Mesenchymal stem cell (in vitro differentiated cells and primary cell): ENCODE data around the gene ZNF691.

ENCODE experiments used
- DNase-seq: peaks from one replicate; pipeline ENCODE4 v3.0.0-alpha.2; 2013
- H2AFZ ChIP-seq: one replicate; pipeline ENCODE4 v1.6.1; 2013; ENCODE audit warnings: low read depth, mild to moderate bottlenecking, control low read depth, inconsistent platforms, low read length, moderate library complexity
- H2AK5ac ChIP-seq: 2 replicates; pipeline ENCODE4 v1.6.1; 2013; ENCODE audit warnings: low read length, moderate library complexity, mild to moderate bottlenecking, inconsistent platforms; ENCODE audit not compliant: severe bottlenecking
- H2BK120ac ChIP-seq: one replicate; pipeline ENCODE4 v1.6.1; 2013; ENCODE audit warnings: low read depth, mild to moderate bottlenecking, inconsistent platforms, low read length, moderate library complexity
- H2BK12ac ChIP-seq, 2 experiments: one replicate each; pipeline ENCODE4 v1.6.1; 2013; ENCODE audit warnings: inconsistent platforms in 2 of 2, low read length in 2 of 2, mild to moderate bottlenecking in 2 of 2, moderate library complexity in 2 of 2, control low read depth in 1 of 2
- H2BK15ac ChIP-seq: one replicate; pipeline ENCODE4 v1.6.1; 2013; ENCODE audit warnings: mild to moderate bottlenecking, low read depth, inconsistent platforms; ENCODE audit not compliant: poor library complexity, severe bottlenecking
- H2BK5ac ChIP-seq: 2 replicates; pipeline ENCODE4 v1.6.1; 2013; ENCODE audit warnings: low read depth, mild to moderate bottlenecking, low read length, control low read depth, inconsistent platforms; ENCODE audit not compliant: poor library complexity, severe bottlenecking
- H3K14ac ChIP-seq, 2 experiments: one replicate each; pipeline ENCODE4 v1.6.1; 2013; ENCODE audit warnings: inconsistent platforms in 2 of 2, low read length in 2 of 2, control low read depth in 1 of 2, mild to moderate bottlenecking in 1 of 2, moderate library complexity in 1 of 2
- H3K18ac ChIP-seq, 2 experiments: one replicate each; pipeline ENCODE4 v1.6.1; 2013; ENCODE audit warnings: inconsistent platforms in 2 of 2, low read length in 2 of 2, control low read depth in 1 of 2, low read depth in 1 of 2, mild to moderate bottlenecking in 1 of 2
- H3K23ac ChIP-seq, 2 experiments: one replicate each; pipeline ENCODE4 v1.6.1; 2013; ENCODE audit warnings: inconsistent platforms in 2 of 2, low read length in 2 of 2, mild to moderate bottlenecking in 2 of 2, moderate library complexity in 2 of 2, control low read depth in 1 of 2
- H3K27ac ChIP-seq: 2 replicates; pipeline ENCODE4 v1.5.1; 2013; ENCODE audit warnings: mild to moderate bottlenecking, moderate library complexity, low read length, control low read depth, inconsistent platforms; ENCODE audit not compliant: poor library complexity, severe bottlenecking
- H3K27me3 ChIP-seq, 2 experiments: 2 replicates each; pipeline versions ENCODE4 v1.6.1 to v1.7.0; 2013; ENCODE audit warnings: low read length in 2 of 2, mild to moderate bottlenecking in 2 of 2, moderate library complexity in 2 of 2, control low read depth in 1 of 2, inconsistent platforms in 1 of 2; ENCODE audit not compliant: control insufficient read depth in 1 of 2, insufficient read depth in 1 of 2
- H3K36me3 ChIP-seq, 2 experiments: 2 replicates each; pipeline versions ENCODE4 v1.6.1 to v1.7.0; 2013; ENCODE audit warnings: low read length in 2 of 2, control low read depth in 1 of 2, inconsistent platforms in 1 of 2, low read depth in 1 of 2, mild to moderate bottlenecking in 1 of 2; ENCODE audit not compliant: insufficient read depth in 2 of 2, control insufficient read depth in 1 of 2
- H3K4ac ChIP-seq, 2 experiments: one replicate each; pipeline ENCODE4 v1.6.1; 2013; ENCODE audit warnings: inconsistent platforms in 2 of 2, low read length in 2 of 2, mild to moderate bottlenecking in 2 of 2, moderate library complexity in 2 of 2, control low read depth in 1 of 2, low read depth in 1 of 2
- H3K4me1 ChIP-seq: 2 replicates; pipeline ENCODE4 v1.6.1; 2013; ENCODE audit warnings: low read depth, low read length, control low read depth; ENCODE audit not compliant: control insufficient read depth, insufficient read depth
- H3K4me2 ChIP-seq: 2 replicates; pipeline ENCODE4 v1.6.1; 2013; ENCODE audit warnings: low read length, mild to moderate bottlenecking, inconsistent platforms; ENCODE audit not compliant: poor library complexity, severe bottlenecking
- H3K4me3 ChIP-seq, 2 experiments: 2 replicates each; pipeline versions ENCODE4 v1.5.1 to v1.7.0; 2013; ENCODE audit warnings: low read length in 2 of 2, mild to moderate bottlenecking in 2 of 2, control low read depth in 1 of 2, low read depth in 1 of 2; ENCODE audit not compliant: insufficient read depth in 1 of 2
- H3K79me1 ChIP-seq: replicated peaks from 2 replicates; pipeline ENCODE4 v1.6.1; 2013; ENCODE audit warnings: mild to moderate bottlenecking, control low read depth, low read length, inconsistent platforms; ENCODE audit not compliant: poor library complexity, severe bottlenecking
- H3K9ac ChIP-seq: 2 replicates; pipeline ENCODE4 v1.7.0; 2013; ENCODE audit warnings: mild to moderate bottlenecking, low read length, moderate library complexity
- H3K9me3 ChIP-seq: 2 replicates; pipeline ENCODE4 v1.7.0; 2013; ENCODE audit warnings: mild to moderate bottlenecking, low read length; ENCODE audit not compliant: control insufficient read depth
- H4K8ac ChIP-seq: one replicate; pipeline ENCODE4 v1.6.1; 2013; ENCODE audit warnings: inconsistent platforms, mild to moderate bottlenecking, low read length, moderate library complexity
- H4K91ac ChIP-seq: one replicate; pipeline ENCODE4 v1.6.1; 2013; ENCODE audit warnings: mild to moderate bottlenecking, low read length, inconsistent platforms
- WGBS: methylation state at CpG from one replicate; pipeline ENCODE4 v1.1.7; 2013; ENCODE audit warnings: mixed read lengths; 5-methylcytosine and 5-hydroxymethylcytosine counted together

The ZNF691 gene

GRCh38 chr1:42847721-42848460, 1.5 kb downstream of the ZNF691 start:
- no peak overlapping the region for H3K18ac ChIP-seq
- peaks cover 10% of the 10 kb centered on the region for H3K9me3 ChIP-seq
- H3K27ac ChIP-seq: no peak overlapping the region
- H3K23ac ChIP-seq: no peak overlapping the region
- peak overlapping the region in 1 of 2 experiments; percentile 95 for H3K4me3 ChIP-seq
- WGBS: 100% methylated on average over 2 of the region's 6 CpGs
- no peak overlapping the region for H3K4ac ChIP-seq
- H2BK5ac ChIP-seq: no peak overlapping the region
- DNase-seq: no peak
- H2AK5ac ChIP-seq: no peak overlapping the region
- peaks cover 3% of the 10 kb centered on the region for H3K4me1 ChIP-seq
- H2BK12ac ChIP-seq: no peak overlapping the region
- H2BK120ac ChIP-seq: no peak overlapping the region
- peak overlapping the region; percentile 90 for H3K9ac ChIP-seq
- H2AFZ ChIP-seq: no peak overlapping the region
- peaks cover 17 to 46% of the 10 kb centered on the region in 2 experiments for H3K36me3 ChIP-seq
- no peaks in the 10 kb centered on the region for H3K27me3 ChIP-seq
- H2BK15ac ChIP-seq: no peak overlapping the region
- no peak overlapping the region for H3K4me2 ChIP-seq
- H4K91ac ChIP-seq: no peak overlapping the region
- no peak overlapping the region for H4K8ac ChIP-seq
- H3K14ac ChIP-seq: no peak overlapping the region
- H3K79me1 ChIP-seq: peaks cover 35% of the 10 kb centered on the region

GRCh38 chr1:42848823-42849537, 2.6 kb downstream of the ZNF691 start:
- Histone ChIP-seq H2BK120ac (no peak overlapping the region), H3K4me2 (no peak overlapping the region), H3K14ac (no peak overlapping the region), H2BK5ac (no peak overlapping the region), H2AFZ (no peak overlapping the region), H4K8ac (no peak overlapping the region), H3K9ac (no peak overlapping the region), H3K23ac (no peak overlapping the region), H3K9me3 (peaks cover 10% of the 10 kb centered on the region), H3K4me1 (peaks cover 4% of the 10 kb centered on the region), H2BK12ac (no peak overlapping the region), H2AK5ac (no peak overlapping the region), H3K79me1 (peaks cover 35% of the 10 kb centered on the region), H3K27ac (no peak overlapping the region), H4K91ac (no peak overlapping the region), H3K4ac (no peak overlapping the region), H3K36me3 (peaks cover 15 to 37% of the 10 kb centered on the region in 2 experiments), H2BK15ac (no peak overlapping the region), H3K27me3 (no peaks in the 10 kb centered on the region), H3K4me3 (no peak overlapping the region), H3K18ac (no peak overlapping the region)
- DNase-seq: no peak
- WGBS: 92% methylated on average over 1 of the region's 2 CpGs

GRCh38 chr1:42849944-42850343, 3.5 kb downstream of the ZNF691 start:
- Histone ChIP-seq H2BK5ac (no peak overlapping the region), H2BK12ac (no peak overlapping the region), H3K4me1 (peaks cover 4% of the 10 kb centered on the region), H4K91ac (no peak overlapping the region), H3K9ac (no peak overlapping the region), H3K18ac (no peak overlapping the region), H2BK15ac (no peak overlapping the region), H3K9me3 (peaks cover 10% of the 10 kb centered on the region), H3K79me1 (peaks cover 35% of the 10 kb centered on the region), H3K27me3 (no peaks in the 10 kb centered on the region), H3K4ac (no peak overlapping the region), H2BK120ac (no peak overlapping the region), H3K4me3 (no peak overlapping the region), H3K14ac (no peak overlapping the region), H3K27ac (no peak overlapping the region), H2AFZ (no peak overlapping the region), H3K23ac (no peak overlapping the region), H4K8ac (no peak overlapping the region), H2AK5ac (no peak overlapping the region), H3K36me3 (peaks cover 15 to 37% of the 10 kb centered on the region in 2 experiments), H3K4me2 (no peak overlapping the region)
- WGBS: 97% methylated on average over 5 of the region's 5 CpGs
- DNase-seq: no peak

GRCh38 chr1:42851420-42851819, 5.0 kb downstream of the ZNF691 start:
- peaks cover 4% of the 10 kb centered on the region for H3K4me1 ChIP-seq
- no peak overlapping the region for H2BK12ac ChIP-seq
- H2BK120ac ChIP-seq: no peak overlapping the region
- H4K91ac ChIP-seq: no peak overlapping the region
- H3K27me3 ChIP-seq: no peaks in the 10 kb centered on the region
- no peak overlapping the region for H2BK5ac ChIP-seq
- H2AK5ac ChIP-seq: no peak overlapping the region
- no peak overlapping the region for H3K18ac ChIP-seq
- peaks cover 15 to 37% of the 10 kb centered on the region in 2 experiments for H3K36me3 ChIP-seq
- no peak overlapping the region for H2BK15ac ChIP-seq
- no peak overlapping the region for H3K4me2 ChIP-seq
- no peak overlapping the region for H3K4me3 ChIP-seq
- no peak overlapping the region for H3K4ac ChIP-seq
- H3K9ac ChIP-seq: no peak overlapping the region
- H3K9me3 ChIP-seq: peaks cover 10% of the 10 kb centered on the region
- DNase-seq: no peak
- no peak overlapping the region for H4K8ac ChIP-seq
- H3K27ac ChIP-seq: no peak overlapping the region
- H2AFZ ChIP-seq: no peak overlapping the region
- 97% methylated on average over 15 of the region's 15 CpGs for WGBS
- H3K79me1 ChIP-seq: peaks cover 34% of the 10 kb centered on the region
- no peak overlapping the region for H3K14ac ChIP-seq
- no peak overlapping the region for H3K23ac ChIP-seq
